Astrocyte of the cerebellum (primary cell): ENCODE measurements around the gene HTD2.
"Not testable (repeated sequence)": the region's sequence is repeated elsewhere in the genome, so short reads cannot be mapped to it uniquely, and the experiment has no call there.

Source experiments
- DNase-seq: peaks from one replicate; pipeline ENCODE4 v3.0.0-alpha.2; 2011; ENCODE audit warnings: low read depth
- H3K4me3 ChIP-seq: 2 replicates; pipeline ENCODE4 v1.5.1; 2011; ENCODE audit warnings: mild to moderate bottlenecking, low read depth, low read length, moderate library complexity
- in situ Hi-C: cut with HindIII; loops from 2 replicates; pipeline ENCODE4 v1.10.0; 2017; ENCODE audit warnings: low sequenced_read_pairs
- TF ChIP-seq, protein P1 (sequence below): IDR thresholded peaks from 2 replicates; pipeline ENCODE4 v1.5.1; 2012; ENCODE audit warnings: low read length, low read depth, moderate library complexity, mild to moderate bottlenecking; ENCODE audit errors: missing control alignments

HTD2 gene

DNA sequence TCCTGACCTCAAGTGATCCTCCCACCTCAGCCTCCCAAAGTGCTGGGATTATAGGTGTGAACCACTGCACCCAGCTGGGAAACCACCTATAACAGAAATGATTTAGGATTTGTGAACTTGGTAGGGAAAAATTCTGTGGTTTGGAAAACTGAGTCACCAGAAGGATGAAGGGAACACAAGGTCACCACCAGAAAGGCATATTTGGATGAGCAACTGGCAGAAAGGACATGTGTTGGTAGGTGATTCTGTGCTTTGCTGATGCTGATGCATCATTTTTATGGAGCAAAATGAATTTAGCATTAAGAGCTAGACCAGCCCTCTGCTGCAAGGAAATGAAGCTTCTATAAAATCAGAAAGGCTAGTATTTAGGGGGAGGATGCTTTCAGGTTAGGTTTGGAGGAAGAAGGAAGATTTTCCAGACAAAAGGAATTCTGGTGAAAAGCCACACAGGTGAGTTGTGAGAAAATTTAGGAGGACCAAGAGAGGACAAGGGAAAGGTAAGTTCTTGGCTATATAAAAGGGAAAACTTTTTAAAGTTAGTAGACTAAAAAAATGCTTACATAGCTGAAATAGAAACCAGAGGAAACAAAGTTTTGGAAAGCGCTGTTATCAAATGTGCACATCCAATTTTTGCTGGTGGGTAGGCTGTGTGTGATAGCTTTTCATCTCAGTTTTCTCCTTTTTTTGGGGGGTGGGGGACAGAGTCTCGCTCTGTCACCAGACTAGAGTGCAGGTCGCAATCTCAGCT, 30.0 kb downstream of the HTD2 start:
- TF ChIP-seq, protein P1, sequence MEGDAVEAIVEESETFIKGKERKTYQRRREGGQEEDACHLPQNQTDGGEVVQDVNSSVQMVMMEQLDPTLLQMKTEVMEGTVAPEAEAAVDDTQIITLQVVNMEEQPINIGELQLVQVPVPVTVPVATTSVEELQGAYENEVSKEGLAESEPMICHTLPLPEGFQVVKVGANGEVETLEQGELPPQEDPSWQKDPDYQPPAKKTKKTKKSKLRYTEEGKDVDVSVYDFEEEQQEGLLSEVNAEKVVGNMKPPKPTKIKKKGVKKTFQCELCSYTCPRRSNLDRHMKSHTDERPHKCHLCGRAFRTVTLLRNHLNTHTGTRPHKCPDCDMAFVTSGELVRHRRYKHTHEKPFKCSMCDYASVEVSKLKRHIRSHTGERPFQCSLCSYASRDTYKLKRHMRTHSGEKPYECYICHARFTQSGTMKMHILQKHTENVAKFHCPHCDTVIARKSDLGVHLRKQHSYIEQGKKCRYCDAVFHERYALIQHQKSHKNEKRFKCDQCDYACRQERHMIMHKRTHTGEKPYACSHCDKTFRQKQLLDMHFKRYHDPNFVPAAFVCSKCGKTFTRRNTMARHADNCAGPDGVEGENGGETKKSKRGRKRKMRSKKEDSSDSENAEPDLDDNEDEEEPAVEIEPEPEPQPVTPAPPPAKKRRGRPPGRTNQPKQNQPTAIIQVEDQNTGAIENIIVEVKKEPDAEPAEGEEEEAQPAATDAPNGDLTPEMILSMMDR: no peak
- H3K4me3 ChIP-seq: no peak overlapping the region
- in situ Hi-C loops: loop anchor here (5.0 kb wide), 1 partner anchor 41 kb away; no protein-coding TSS in a partner anchor
- peak; percentile 42 for DNase-seq

DNA sequence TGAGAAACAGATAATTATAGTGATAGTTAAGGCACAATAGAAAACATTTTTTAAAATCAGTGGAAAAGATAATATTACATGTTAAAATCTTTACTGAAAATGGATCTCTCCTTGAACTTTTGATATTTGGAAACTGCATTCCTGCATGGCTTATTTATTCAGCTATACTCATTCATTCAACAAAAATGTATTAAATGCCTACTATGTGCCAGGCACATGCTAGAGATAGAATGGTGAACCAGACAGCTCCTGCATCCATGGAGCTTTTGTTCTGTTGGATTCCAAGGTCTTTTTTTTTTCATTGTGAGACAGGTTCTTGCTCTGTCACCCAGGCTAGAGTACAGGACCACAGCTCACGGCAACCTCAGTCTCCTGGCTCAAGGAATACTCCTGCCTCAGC, 30.9 kb downstream of the HTD2 start:
- in situ Hi-C loops: loop anchor here (5.0 kb wide), 1 partner anchor 40 kb away; no protein-coding TSS in a partner anchor
- no peak for DNase-seq
- H3K4me3 ChIP-seq: no peak overlapping the region
- TF ChIP-seq, protein P1: no peak

DNA sequence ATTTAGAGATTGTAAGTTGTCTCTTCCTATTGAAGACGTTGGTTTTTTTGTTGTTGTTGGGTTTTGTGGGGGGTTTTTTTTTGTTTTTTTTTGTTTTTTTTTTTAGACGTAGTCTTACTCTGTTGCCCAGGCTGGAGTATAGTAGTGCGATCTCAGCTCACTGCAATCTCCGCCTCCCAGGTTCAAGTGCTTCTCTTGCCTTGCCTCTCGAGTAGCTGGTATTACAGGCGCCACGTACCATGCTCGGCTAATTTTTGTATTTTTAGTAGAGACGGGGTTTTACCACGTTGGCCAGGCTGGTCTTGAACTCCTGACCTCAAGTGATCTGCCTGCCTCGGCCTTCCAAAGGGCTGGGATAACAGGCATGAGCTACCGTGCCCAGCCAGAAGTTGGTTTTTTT, 32.8 kb downstream of the HTD2 start:
- DNase-seq, H3K4me3 ChIP-seq: not testable (repeated sequence)
- in situ Hi-C loops: loop anchor here (5.0 kb wide), 1 partner anchor 38 kb away; no protein-coding TSS in a partner anchor

DNA sequence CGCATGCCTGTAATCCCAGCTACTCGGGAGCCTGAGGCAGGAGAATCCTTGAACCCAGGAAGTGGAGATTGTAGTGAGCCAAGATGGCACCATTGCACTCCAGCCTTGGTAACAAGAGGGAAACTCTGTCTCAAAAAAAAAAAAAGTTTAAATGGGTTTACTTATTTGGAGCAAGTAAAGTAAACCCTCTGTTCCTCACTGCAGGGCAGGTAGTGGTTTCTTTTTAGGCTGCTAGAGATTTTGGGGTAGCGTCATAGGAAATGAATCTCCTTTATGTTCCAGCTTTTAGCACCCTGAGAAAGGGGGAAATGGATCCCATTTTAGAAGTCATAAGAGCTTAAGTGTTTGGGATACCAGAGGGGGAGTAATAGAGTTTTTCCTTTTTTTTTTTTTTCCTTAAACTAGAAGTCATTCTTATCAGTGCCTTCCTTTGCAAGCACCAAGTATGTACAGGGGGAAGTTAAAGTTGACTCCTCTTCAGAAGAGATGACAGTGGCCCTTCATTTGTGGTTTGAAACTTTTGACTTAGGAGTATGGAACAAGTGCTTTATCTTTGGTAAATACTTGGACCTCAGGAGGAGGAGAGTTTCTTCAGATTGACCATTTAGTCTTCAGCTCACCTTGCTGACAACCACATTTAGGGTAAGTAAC, 34.4 kb downstream of the HTD2 start:
- in situ Hi-C loops: no loop called here
- TF ChIP-seq, protein P1: no peak
- no peak overlapping the region for H3K4me3 ChIP-seq
- DNase-seq: no peak

DNA sequence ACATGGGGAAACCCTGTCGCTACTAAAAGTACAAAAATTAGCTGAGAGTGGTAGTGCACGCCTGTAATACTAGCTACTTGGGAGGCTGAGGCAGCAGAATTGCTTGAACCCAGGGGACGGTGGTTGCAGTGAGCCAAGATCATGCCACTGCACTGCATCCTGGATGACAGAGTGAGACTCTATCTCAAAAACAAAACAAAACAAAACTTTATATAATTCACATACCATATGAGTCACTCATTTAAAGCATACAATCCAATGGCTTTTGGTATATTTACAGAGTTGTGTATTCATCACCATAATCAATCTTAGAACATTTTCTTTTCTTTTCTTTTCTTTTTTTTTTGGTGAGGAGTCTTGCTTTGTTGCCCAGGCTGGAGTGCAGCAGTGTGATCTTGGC, 35.1 kb downstream of the HTD2 start:
- in situ Hi-C loops: no loop called here
- H3K4me3 ChIP-seq: no peak overlapping the region
- no peak for DNase-seq
- TF ChIP-seq, protein P1: no peak

DNA sequence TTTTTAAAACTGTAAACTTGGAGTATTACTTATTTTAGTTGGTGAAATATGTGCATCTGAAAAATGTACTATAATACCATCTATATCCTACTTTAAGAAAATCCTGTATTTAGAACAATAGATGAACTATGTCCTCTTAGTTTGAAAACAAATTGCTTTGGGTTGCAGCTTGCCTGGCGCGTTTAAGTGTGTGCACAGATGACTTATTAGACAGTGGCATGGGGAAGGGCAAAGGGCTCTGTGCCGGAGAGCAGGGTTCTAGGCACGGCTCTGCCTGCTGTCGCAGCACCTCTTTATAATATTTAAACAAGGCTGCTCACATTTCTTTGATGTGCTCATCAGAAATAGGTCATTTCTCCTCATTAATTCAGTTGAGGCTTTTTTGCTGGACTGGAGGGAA, 36.4 kb downstream of the HTD2 start:
- TF ChIP-seq, protein P1: no peak
- no peak overlapping the region for H3K4me3 ChIP-seq
- no peak for DNase-seq
- in situ Hi-C loops: no loop called here

DNA sequence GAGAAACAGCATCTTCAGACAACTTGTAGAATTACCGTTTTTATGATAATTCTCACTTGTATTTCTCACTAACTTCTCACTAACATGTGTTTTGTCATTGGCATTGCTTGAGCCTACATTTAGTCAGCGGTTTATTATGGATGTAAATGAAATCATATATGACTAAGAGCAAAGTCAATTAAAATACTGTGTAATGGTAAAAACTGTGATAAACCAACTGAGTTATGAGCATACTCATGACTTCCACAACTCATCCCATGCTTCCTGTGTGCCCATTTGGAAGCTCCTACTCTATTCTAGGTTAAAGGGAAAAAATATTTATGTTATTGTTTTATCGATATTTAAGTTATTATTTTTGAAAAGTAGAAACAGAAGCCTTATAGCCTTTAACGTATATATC, 39.1 kb downstream of the HTD2 start:
- TF ChIP-seq, protein P1: no peak
- in situ Hi-C loops: no loop called here

More for the DNA sequence above, 39.1 kb downstream of the HTD2 start:
- no peak for DNase-seq
- no peak overlapping the region for H3K4me3 ChIP-seq
